NB4 (cell line): ENCODE data around the gene CHST14.
"Not testable (repeated sequence)": the region's sequence is repeated elsewhere in the genome, so short reads cannot be mapped to it uniquely, and the experiment has no call there.

Experiments used
- DNase-seq: peaks from one replicate; pipeline ENCODE4 v3.0.0; 2010; ENCODE audit warnings: low read depth
- H3K4me3 ChIP-seq: one replicate; pipeline ENCODE4 v1.5.1; 2011; ENCODE audit warnings: mild to moderate bottlenecking, low read depth, low read length, moderate library complexity
- CTCF ChIP-seq: IDR thresholded peaks from one replicate; pipeline ENCODE4 v1.5.1; 2012; ENCODE audit warnings: low read depth, low read length
- MAX ChIP-seq: IDR thresholded peaks from 2 replicates; pipeline ENCODE4 v1.6.1; 2011; ENCODE audit warnings: low read depth, low read length
- MYC ChIP-seq: IDR thresholded peaks from 2 replicates; pipeline ENCODE4 v1.6.1; 2011; ENCODE audit warnings: low read depth, low read length
- POLR2A ChIP-seq: IDR thresholded peaks from 2 replicates; pipeline ENCODE4 v1.6.1; 2011; ENCODE audit warnings: mild to moderate bottlenecking; ENCODE audit not compliant: insufficient read length; ENCODE audit errors: extremely low read depth

Gene CHST14

GRCh38 chr15:40452296-40453090 is 18.3 kb upstream of the CHST14 start:
- no peak for TF ChIP-seq CTCF
- TF ChIP-seq MYC, result no peak
- TF ChIP-seq POLR2A, result no peak
- TF ChIP-seq MAX, result no peak
- DNase-seq, result peak; percentile 72
- H3K4me3 ChIP-seq, result no peak overlapping the region

- not testable (repeated sequence) for H3K4me3 ChIP-seq
- peak; percentile 72 for DNase-seq
These were observed 16.8 kb upstream of the CHST14 start for GRCh38 chr15:40453941-40454340.

- TF ChIP-seq MAX (peak; percentile 82), POLR2A (no peak), MYC (peak; percentile 50), CTCF (no peak)
- DNase-seq, result peak; percentile 86
- peak overlapping the region; percentile 0 for H3K4me3 ChIP-seq
These were observed 15.8 kb upstream of the CHST14 start for GRCh38 chr15:40454904-40455391.

- H3K4me3 ChIP-seq, result no peak overlapping the region
- DNase-seq, result no peak
- TF ChIP-seq MAX (no peak), MYC (no peak), POLR2A (no peak), CTCF (no peak)
These were observed 14.5 kb upstream of the CHST14 start for GRCh38 chr15:40456299-40456712.

- TF ChIP-seq CTCF, result no peak
- no peak for TF ChIP-seq MYC
- TF ChIP-seq POLR2A, result no peak
- no peak for TF ChIP-seq MAX
- no peak for DNase-seq
- H3K4me3 ChIP-seq, result no peak overlapping the region
These were observed 14.0 kb upstream of the CHST14 start for GRCh38 chr15:40456738-40457137.

GRCh38 chr15:40458495-40459371 is 12.1 kb upstream of the CHST14 start:
- TF ChIP-seq MAX (no peak), MYC (no peak), POLR2A (no peak), CTCF (no peak)
- no peak overlapping the region for H3K4me3 ChIP-seq
- no peak for DNase-seq
